Astrocyte (in vitro differentiated cells and primary cell): ENCODE measurements around the gene SLC9A3.

Source experiments
- CTCF ChIP-seq: IDR thresholded peaks from 2 replicates; pipeline ENCODE4 v1.5.1; 2011; ENCODE audit warnings: low read depth, mild to moderate bottlenecking, inconsistent platforms, low read length, moderate library complexity; ENCODE audit not compliant: insufficient read depth
- EZH2 ChIP-seq: IDR thresholded peaks from 2 replicates; pipeline ENCODE4 v1.6.1; 2012; ENCODE audit warnings: mild to moderate bottlenecking, low read length, inconsistent platforms; ENCODE audit not compliant: insufficient read depth

- TF ChIP-seq CTCF (no peak), EZH2 (no peak)
These were observed 16.8 kb upstream of the SLC9A3 start for GRCh38 chr5:540906-541538.
